GM21447 (cell line): Measurements from ENCODE around the gene SNX18.
"Not testable (repeated sequence)": the region's sequence is repeated elsewhere in the genome, so short reads cannot be mapped to it uniquely, and the experiment has no call there.

Source experiments
- ATAC-seq: cut with Tn5 transposase; IDR thresholded peaks from one replicate; pipeline ENCODE4 v1.9.1; 2021; ENCODE audit not compliant: unreplicated experiment

SNX18 gene

DNA sequence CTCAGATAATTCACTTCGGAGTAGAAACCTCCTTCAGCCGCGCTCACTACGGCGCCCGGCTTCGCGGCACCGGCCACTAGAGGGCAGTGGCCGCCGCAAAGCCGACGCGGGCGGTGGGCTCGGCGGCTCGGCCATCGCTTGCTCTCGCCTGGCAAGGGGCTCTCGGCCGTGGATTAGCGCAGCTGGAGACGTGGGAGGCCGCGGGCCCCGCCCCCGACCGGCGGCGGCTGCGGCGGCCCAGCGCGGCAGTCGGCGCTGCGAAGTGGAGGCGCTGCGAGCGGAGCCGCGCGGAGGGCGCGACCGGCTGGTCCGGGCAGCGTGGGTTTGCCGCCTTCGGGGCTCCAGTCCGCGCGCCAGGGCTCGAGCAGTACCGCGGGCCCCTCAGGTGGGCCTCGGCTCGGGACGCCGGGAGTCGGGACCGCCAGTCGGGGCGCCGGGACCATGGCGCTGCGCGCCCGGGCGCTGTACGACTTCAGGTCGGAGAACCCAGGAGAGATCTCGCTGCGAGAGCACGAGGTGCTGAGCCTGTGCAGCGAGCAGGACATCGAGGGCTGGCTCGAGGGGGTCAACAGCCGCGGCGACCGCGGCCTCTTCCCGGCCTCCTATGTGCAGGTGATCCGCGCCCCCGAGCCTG is at the start of gene SNX18:
Gene SNX18 (plus strand): TSS at position 248 of the 634 bp plus-strand sequence. CDS start 194 bp downstream, at position 442.
- ATAC-seq = peak; percentile 95

DNA sequence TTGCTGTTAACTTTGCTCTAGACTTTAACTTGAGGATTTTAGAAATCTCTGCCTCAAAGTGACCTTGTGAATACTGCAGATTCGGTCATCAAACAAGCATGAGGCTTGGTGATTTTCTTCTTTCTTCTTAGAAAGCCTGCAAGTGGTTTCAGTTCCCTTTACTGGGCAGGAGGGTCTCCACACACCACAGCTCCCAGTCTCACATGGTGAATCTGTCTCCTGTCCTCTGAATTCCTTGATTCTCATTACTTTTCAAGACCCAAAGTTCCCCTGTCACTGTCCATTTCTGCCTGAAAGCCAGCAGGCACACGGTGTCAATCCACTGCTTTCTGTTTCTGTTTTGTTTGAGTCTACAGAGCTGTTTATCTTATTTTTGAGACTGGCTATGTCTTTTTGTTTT is 47.9 kb upstream of the SNX18 start:
- ATAC-seq = peak; percentile 84

GRCh38 chr5:54470128-54470527 is 47.4 kb upstream of the SNX18 start:
- ATAC-seq = no peak

GRCh38 chr5:54470677-54471076 is 46.9 kb upstream of the SNX18 start:
- ATAC-seq = no peak

GRCh38 chr5:54471398-54471797 is 46.2 kb upstream of the SNX18 start:
- no peak for ATAC-seq

DNA sequence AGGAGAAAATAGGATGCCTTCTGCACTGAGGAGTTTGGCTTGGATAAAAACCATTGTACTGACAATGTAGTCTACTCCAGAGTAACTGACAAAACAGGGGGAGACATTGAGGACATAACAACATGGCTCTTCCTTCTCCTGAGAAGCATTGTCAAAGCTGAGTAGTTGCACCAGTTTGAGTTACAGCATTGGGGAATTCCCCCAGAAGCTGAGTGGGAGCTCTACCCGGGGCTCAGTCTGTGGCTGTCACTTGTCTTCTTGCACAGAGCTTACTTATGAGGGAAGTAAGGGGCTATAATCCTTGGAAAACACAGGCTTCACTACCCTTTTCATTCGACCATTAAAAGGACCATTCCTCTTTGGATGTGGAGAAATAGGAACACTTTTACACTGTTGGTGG is 40.9 kb upstream of the SNX18 start:
- ATAC-seq = no peak

- no peak for ATAC-seq
These were observed 39.5 kb upstream of the SNX18 start for GRCh38 chr5:54477941-54478478.

GRCh38 chr5:54480296-54480695 is 37.3 kb upstream of the SNX18 start:
- no peak for ATAC-seq

GRCh38 chr5:54484219-54484894 is 33.2 kb upstream of the SNX18 start:
- no peak for ATAC-seq

DNA sequence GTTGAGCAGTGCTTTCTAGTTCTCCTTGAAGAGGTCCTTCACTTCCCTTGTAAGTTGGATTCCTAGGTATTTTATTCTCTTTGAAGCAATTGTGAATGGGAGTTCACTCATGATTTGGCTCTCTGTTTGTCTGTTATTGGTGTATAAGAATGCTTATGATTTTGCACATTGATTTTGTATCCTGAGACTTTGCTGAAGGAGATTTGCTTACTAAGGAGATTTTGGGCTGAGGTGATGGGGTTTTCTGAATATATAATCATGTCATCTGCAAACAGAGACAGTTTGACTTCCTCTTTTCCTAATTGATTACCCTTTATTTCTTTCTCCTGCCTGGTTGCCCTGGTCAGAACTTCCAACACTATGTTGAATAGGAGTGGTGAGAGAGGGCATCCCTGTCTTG is 31.9 kb upstream of the SNX18 start:
- ATAC-seq = not testable (repeated sequence)

GRCh38 chr5:54489648-54489979 is 27.9 kb upstream of the SNX18 start:
- not testable (repeated sequence) for ATAC-seq

DNA sequence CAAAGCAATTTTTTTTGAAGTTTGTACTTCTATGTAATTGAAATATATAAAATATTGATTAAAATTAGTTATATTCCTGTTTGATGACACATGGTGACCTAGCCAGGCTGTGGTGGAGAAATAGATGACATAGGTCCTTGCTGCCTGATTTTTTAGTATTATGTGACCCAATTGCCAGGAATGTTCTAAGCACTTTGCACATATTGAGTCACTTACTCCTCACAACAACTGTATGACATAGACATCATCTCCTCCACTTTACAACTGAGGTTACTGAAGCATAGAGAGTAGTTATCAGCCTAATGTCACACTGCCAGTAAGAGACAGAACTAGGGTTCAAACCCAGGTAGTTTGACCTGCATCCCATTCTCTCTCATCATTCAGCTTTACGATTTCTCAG is 26.2 kb upstream of the SNX18 start:
- ATAC-seq = no peak

- ATAC-seq = no peak
These were observed 25.4 kb upstream of the SNX18 start for GRCh38 chr5:54492178-54492577.

DNA sequence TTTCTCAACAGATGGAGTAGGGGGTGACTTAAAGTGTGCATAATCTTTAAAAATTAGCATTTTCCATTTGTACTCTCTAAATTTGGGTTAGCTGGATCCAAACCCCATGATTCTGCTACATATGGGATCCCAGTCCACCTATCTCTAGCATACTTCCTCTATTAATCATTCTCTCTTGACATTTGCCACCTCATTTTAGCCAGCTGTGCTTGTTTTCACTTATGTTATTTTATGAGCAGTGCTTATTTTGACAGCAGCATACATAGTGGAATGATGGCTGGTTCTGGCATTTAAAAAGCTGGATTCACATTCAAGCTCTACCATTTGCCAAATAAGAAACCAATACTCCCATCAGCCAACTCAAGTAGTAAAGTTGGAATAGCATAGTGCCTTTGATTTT is 22.5 kb upstream of the SNX18 start:
- ATAC-seq = no peak

DNA sequence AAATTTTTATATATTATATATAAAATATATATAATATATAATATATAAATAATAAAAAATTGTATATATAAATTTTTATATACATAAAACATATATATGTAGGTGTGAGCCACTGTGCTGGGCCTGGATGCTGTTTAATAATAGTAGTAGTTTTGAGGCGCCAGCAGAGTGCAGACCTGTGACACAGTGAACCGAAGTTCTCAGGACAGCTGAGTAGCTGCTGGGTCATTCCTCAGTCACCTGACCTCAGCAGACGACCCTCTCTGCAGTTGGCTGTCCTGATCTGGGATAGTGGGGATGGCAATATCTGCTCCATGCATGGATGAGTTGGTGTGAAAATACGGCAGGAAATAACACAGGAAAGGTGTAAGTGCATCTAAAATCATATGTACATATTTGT is 3.3 kb upstream of the SNX18 start:
- no peak for ATAC-seq

DNA sequence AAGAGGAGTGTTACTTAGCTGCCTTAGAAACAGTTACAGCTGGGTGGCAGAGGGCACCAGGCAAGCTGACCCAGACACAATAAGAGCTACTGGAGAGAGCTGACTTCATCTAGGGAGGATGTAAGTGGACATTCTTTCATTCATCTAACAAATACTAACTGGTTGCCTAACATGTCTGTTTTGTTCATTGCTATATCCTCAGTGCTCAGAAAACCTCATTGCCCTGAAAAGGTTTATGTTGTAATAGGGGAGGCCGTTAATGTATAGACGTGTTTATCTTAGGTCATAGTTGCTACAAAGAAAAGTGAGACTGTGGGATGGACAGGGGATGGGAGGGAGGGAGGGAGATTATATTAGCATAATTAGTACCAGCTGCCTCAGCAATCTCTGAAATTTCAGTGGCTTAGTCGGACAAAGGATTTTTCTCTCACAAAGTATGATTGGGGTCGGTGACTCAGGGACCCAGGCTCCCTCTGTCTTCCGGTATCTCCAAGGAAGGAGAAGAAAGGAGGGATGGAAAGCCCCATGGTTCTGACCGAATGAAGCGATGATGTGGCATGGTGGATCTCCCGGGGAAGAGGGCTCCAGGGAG is 2.6 kb upstream of the SNX18 start:
- ATAC-seq = no peak

DNA sequence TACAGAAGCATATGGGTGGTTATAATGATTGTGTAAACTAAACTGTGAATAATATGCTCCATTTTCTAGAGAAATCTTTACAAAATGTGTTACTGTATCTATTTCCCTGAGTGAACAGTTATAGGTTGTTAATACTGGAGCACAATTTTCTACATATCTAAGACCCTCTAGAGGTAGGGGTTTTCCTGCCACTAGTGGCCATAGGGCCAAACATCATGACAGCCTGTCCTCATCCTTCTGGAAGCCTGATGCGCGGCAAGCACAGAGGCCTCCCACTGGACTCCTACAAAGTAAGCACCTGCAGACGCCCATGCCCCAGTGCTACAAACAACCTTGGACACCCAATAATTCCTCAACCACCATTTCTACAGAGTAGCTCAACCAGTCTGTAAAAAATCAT is 1.9 kb upstream of the SNX18 start:
- ATAC-seq = no peak

DNA sequence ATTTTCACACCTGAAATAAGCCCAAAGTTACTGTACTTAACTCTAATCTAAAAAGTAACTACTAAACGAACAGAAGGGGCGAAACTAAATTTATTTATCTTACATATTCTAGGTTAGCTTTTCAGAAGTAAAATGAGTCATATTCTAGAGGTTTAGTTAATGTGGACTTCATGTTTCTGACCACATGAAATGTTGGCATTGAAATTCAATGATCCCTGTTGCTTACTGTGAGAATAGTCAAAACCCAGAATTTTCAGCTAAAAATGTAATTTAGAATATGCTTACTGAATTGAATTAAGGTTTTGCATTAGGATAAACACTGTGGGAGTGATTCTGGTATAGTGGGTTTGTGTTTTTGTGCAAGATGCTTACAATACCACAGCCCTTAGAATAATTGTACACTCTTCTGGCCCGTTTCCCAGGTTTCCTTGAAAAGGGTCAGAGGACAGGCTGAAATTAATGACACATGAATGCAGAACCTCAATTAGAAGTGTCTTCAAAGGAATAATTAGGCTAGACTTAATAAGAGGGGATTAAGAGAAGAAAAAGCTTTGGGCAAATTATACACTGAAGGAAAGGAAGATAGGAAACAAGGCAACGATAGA is 1.4 kb upstream of the SNX18 start:
- ATAC-seq = no peak

DNA sequence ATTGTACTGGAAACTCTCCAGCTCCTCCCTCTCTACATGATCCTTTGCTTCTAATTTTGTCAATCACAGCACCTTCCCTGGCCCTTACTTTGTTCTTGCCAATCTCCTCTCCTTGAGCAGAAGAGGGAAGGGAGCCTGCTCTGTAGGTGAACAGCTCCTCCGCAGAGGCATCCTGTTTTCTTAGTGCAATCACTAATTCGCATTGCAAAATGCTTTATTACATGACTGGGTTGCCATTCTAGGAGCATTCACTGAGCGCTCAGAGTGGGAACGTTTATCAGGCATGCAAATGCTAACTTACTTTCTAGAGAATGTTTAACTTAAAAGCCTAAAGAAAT is 416 bp upstream of the SNX18 start:
- ATAC-seq = peak; percentile 14

GRCh38 chr5:54518146-54518817 is 723 bp downstream of the SNX18 start:
- peak; percentile 34 for ATAC-seq

GRCh38 chr5:54518818-54519508 is 1.4 kb downstream of the SNX18 start:
- ATAC-seq = no peak
